GM12878 (cell line): ENCODE measurements around the gene KLF11. TPM values are rescaled to one million over a fixed set of nuclear protein-coding genes. Genes with fewer than 3 reads are reported as not detected.

Source experiments
- ATAC-seq: fragments of 200-7000 bp; cut with Tn5 transposase; 3 replicates; pipeline ENCODE4 v1.9.1; 2020; ENCODE audit warnings: mild to moderate bottlenecking, moderate library complexity
- BruUV-seq: library from RNA; stranded (reverse); fragments of 400-500 nt; replicated peaks from 2 replicates; lab custom pipeline; 2021; lab: Mats Ljungman, UMichigan
- CTCF ChIA-PET: fragments of 300-600 bp; sonication (Branson Sonifier 250); formaldehyde crosslinking; extraction: SDS; loops from one replicate; lab custom pipeline; 2021; ENCODE audit warnings: inconsistent platforms; lab: Yijun Ruan, JAX
- POLR2A ChIA-PET: fragments of 350-600 bp; formaldehyde crosslinking; extraction: SDS; loops from one replicate; lab custom pipeline; 2021; ENCODE audit warnings: inconsistent platforms; lab: Charles Lee
- RAD21 ChIA-PET: fragments of 300-600 bp; sonication (Branson Sonifier 250); formaldehyde crosslinking; loops from one replicate; lab custom pipeline; 2023; ENCODE audit warnings: antibody characterized with exemption; ENCODE audit not compliant: unreplicated experiment; lab: Charles Lee
- SMC1A ChIA-PET: fragments of 300-600 bp; sonication (Branson Sonifier 250); formaldehyde crosslinking; loops from one replicate; lab custom pipeline; 2023; ENCODE audit not compliant: unreplicated experiment, uncharacterized antibody; lab: Charles Lee
- DNase-seq: peaks from one replicate; pipeline ENCODE4 v3.0.0-alpha.2; 2011; ENCODE audit warnings: low read depth, low spot score
- FAIRE-seq: peaks from 3 replicates; lab custom pipeline; 2011; peaks lifted over from hg19 to GRCh38; lab: Jason Lieb, UNC
- H2AFZ ChIP-seq: 2 replicates; pipeline ENCODE4 v1.6.0; 2011; ENCODE audit warnings: low read depth, low read length, control low read depth; ENCODE audit not compliant: control insufficient read depth
- H3K27ac ChIP-seq: 2 replicates; pipeline ENCODE4 v1.5.1; 2011; ENCODE audit warnings: control low read depth; ENCODE audit not compliant: control insufficient read depth, insufficient read depth
- H3K27me3 ChIP-seq, 2 experiments: replicated peaks in 1 of 2; 2 replicates each; pipeline versions ENCODE4 v1.6.0 to v1.6.1; 2011; ENCODE audit warnings: low read length in 1 of 2; ENCODE audit not compliant: control insufficient read depth in 2 of 2, insufficient read depth in 2 of 2
- H3K36me3 ChIP-seq, 2 experiments: 2 replicates each; pipeline ENCODE4 v1.5.1; 2011; ENCODE audit warnings: low read length in 1 of 2; ENCODE audit not compliant: control insufficient read depth in 2 of 2, insufficient read depth in 2 of 2
- H3K4me1 ChIP-seq: 2 replicates; pipeline ENCODE4 v1.6.1; 2011; ENCODE audit warnings: mild to moderate bottlenecking, low read length, moderate library complexity, mixed read lengths; ENCODE audit not compliant: control insufficient read depth, insufficient read depth
- H3K4me2 ChIP-seq: 2 replicates; pipeline ENCODE4 v1.6.0; 2011; ENCODE audit warnings: control low read depth; ENCODE audit not compliant: control insufficient read depth, insufficient read depth
- H3K4me3 ChIP-seq: fragments of 200-600 bp; sonication (generic); 2 replicates; pipeline ENCODE4 v1.5.1; 2016
- H3K79me2 ChIP-seq: 2 replicates; pipeline ENCODE4 v1.6.0; 2011; ENCODE audit warnings: low read length; ENCODE audit not compliant: control insufficient read depth, insufficient read depth
- H3K9ac ChIP-seq: 2 replicates; pipeline ENCODE4 v1.8.0; 2011; ENCODE audit warnings: low read length, control low read depth, mixed read lengths; ENCODE audit not compliant: control insufficient read depth, insufficient read depth
- H3K9me3 ChIP-seq: replicated peaks from 3 replicates; pipeline ENCODE4 v1.5.1; 2011; ENCODE audit warnings: mild to moderate bottlenecking, low read length; ENCODE audit not compliant: control insufficient read depth, insufficient read depth
- H4K20me1 ChIP-seq: 2 replicates; pipeline ENCODE4 v1.6.0; 2011; ENCODE audit not compliant: control insufficient read depth, insufficient read depth
- IRF3 ChIP-seq: fragments of 450-650 bp; IDR thresholded peaks from 2 replicates; pipeline ENCODE4 v1.6.1; 2014; ENCODE audit warnings: mild to moderate bottlenecking
- KAT2A ChIP-seq: conservative IDR thresholded peaks from 2 replicates; pipeline ENCODE4 v1.6.1; 2011; ENCODE audit warnings: low read depth, low read length; ENCODE audit not compliant: control insufficient read depth
- MTA3 ChIP-seq: IDR thresholded peaks from 2 replicates; pipeline ENCODE4 v1.6.1; 2012; ENCODE audit warnings: low read length, inconsistent platforms, borderline replicate concordance
- SUPT20H ChIP-seq: IDR thresholded peaks from 2 replicates; pipeline ENCODE4 v1.6.1; 2011; ENCODE audit warnings: low read depth, mild to moderate bottlenecking, low read length, moderate library complexity, borderline replicate concordance; ENCODE audit not compliant: control insufficient read depth
- TAF1 ChIP-seq: IDR thresholded peaks from 2 replicates; pipeline ENCODE4 v1.6.1; 2011; ENCODE audit warnings: mild to moderate bottlenecking, low read depth, low read length, borderline replicate concordance
- TBL1XR1 ChIP-seq: IDR thresholded peaks from 2 replicates; pipeline ENCODE4 v1.6.1; 2012; ENCODE audit warnings: low read depth, low read length, improper control_type of control experiment
- TCF12 ChIP-seq: IDR thresholded peaks from 2 replicates; pipeline ENCODE4 v1.6.1; 2011; ENCODE audit warnings: low read depth, mild to moderate bottlenecking, low read length
- TCF3 ChIP-seq: IDR thresholded peaks from 2 replicates; pipeline ENCODE4 v1.6.1; 2012; ENCODE audit warnings: low read depth, mild to moderate bottlenecking, low read length, borderline replicate concordance; ENCODE audit not compliant: insufficient read depth
- ZNF207 ChIP-seq: fragments of 450-650 bp; IDR thresholded peaks from 2 replicates; pipeline ENCODE4 v1.6.1; 2014; ENCODE audit warnings: antibody characterized with exemption, mild to moderate bottlenecking, borderline replicate concordance
- ZNF24 ChIP-seq: fragments of 450-650 bp; IDR thresholded peaks from 2 replicates; pipeline ENCODE4 v1.6.1; 2017; ENCODE audit warnings: antibody characterized with exemption, mild to moderate bottlenecking
- WGBS: methylation state at CpG from one replicate; pipeline ENCODE4 v1.1.6; 2016; ENCODE audit warnings: low lambda C conversion rate; ENCODE audit not compliant: insufficient replicate concordance, insufficient coverage; ENCODE audit errors: missing lambda C conversion rate; 5-methylcytosine and 5-hydroxymethylcytosine counted together
- in situ Hi-C: fragments of 300-500 bp; cut with MboI; formaldehyde crosslinking; loops from 9 replicates; pipeline ENCODE4 v1.14.3; 2018; ENCODE audit warnings: mixed read lengths
- intact Hi-C: fragments of 100-400 bp; cut with micrococcal nuclease; formaldehyde crosslinking; loops from one replicate; pipeline ENCODE4 v1.14.2; 2022; ENCODE audit not compliant: unreplicated experiment
- polyA plus RNA-seq, 11 experiments: library from polyadenylated mRNA; depleted of rRNA in 4 of 11; unstranded in 6 of 11; stranded (reverse) in 5 of 11; fragments of >200 nt; fragmentation: Nextera tagmentation in 4 of 11; fragmentation: Illumina TruSeq in 1 of 11; extraction: Ambion mirVana in 4 of 11; extraction: Trizol in 1 of 11; gene quantifications; 1 replicate in 1 of 11; 2 replicates in 10 of 11; pipeline versions ENCODE4 v1.2.1 to v1.2.3, GENCODE V29; 2011 to 2016; ENCODE audit warnings: inconsistent platforms in 2 of 11, missing spikeins in 2 of 11, low read depth in 1 of 11
- total RNA-seq, 4 experiments: library from RNA; depleted of rRNA in 3 of 4; stranded (reverse); fragments of >200 nt in 3 of 4; fragmentation: Illumina TruSeq in 1 of 4; extraction: Trizol in 1 of 4; gene quantifications; 2 replicates each; pipeline versions ENCODE4 v1.2.1 to v1.2.3, GENCODE V29; 2013 to 2021
- TF ChIP-seq, protein P1 (sequence below): fragments of 450-650 bp; IDR thresholded peaks from 2 replicates; pipeline ENCODE4 v1.6.1; 2017; ENCODE audit warnings: mild to moderate bottlenecking, moderate library complexity

KLF11 gene
- total and polyA plus RNA-seq, 10 of the 15 experiments (the other 5 are each of a cell fraction or from before 2014, with no cell fraction given), result 0.03 to 0.54 (median 0.14) TPM; not detected in 1

DNA sequence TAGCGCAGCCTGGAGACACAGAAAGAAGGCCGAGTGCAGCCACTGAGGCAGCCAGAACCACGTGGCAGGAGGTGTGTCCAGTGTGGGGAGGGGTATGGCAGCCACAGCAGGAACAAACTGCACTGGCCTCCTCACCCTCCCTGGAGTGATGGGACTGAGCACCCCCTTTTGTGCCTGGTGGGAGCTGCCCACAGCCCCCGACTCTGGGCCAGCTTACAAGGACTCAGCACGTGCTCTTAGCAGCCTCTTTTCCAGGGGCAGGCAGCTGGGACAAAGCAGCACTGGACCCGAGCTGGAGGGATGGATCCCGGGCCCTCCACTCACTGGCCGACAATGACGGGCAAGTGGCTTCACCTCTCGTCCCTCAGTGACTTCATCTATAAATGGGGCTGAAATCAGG, 5.2 kb upstream of the KLF11 start:
- SMC1A ChIA-PET, result no interaction called here
- RAD21 ChIA-PET, result no interaction called here
- BruUV-seq, result no TSS peak
- H3K27me3 ChIP-seq, result peaks cover 0 to 7% of the 10 kb centered on the region in 2 experiments; a peak in 2 of 4 replicates
- no peaks in the 10 kb centered on the region for H4K20me1 ChIP-seq
- POLR2A ChIA-PET, result no interaction called here
- FAIRE-seq, result no peak
- H3K9me3 ChIP-seq, result no peaks in the 10 kb centered on the region; the same call in 2 of the 3 replicates
- in situ Hi-C loops, result no loop called here
- no peak for DNase-seq
- H3K79me2 ChIP-seq, result no peaks in the 10 kb centered on the region
- intact Hi-C loops, result no loop called here
- H3K9ac ChIP-seq, result no peak overlapping the region
- no peak overlapping the region for H2AFZ ChIP-seq
- WGBS, result 26% methylated on average over 10 of the region's 10 CpGs
- no peaks in the 10 kb centered on the region for H3K4me1 ChIP-seq
- no peak overlapping the region for H3K4me2 ChIP-seq
- no peak overlapping the region for H3K4me3 ChIP-seq
- H3K36me3 ChIP-seq, result no peaks in the 10 kb centered on the region
- CTCF ChIA-PET, result interaction anchor here (0.7 to 6.9 kb wide), 4 partner anchors 9 to 76 kb away, joined by 3 to 45 read pairs (median 4); no protein-coding TSS in a partner anchor
- H3K27ac ChIP-seq, result no peak overlapping the region
- TF ChIP-seq TAF1 (no peak), MTA3 (no peak), IRF3 (no peak), ZNF24 (no peak), TBL1XR1 (no peak), KAT2A (no peak), SUPT20H (no peak), TCF3 (no peak), TCF12 (no peak), ZNF207 (no peak)
- TF ChIP-seq, protein P1, sequence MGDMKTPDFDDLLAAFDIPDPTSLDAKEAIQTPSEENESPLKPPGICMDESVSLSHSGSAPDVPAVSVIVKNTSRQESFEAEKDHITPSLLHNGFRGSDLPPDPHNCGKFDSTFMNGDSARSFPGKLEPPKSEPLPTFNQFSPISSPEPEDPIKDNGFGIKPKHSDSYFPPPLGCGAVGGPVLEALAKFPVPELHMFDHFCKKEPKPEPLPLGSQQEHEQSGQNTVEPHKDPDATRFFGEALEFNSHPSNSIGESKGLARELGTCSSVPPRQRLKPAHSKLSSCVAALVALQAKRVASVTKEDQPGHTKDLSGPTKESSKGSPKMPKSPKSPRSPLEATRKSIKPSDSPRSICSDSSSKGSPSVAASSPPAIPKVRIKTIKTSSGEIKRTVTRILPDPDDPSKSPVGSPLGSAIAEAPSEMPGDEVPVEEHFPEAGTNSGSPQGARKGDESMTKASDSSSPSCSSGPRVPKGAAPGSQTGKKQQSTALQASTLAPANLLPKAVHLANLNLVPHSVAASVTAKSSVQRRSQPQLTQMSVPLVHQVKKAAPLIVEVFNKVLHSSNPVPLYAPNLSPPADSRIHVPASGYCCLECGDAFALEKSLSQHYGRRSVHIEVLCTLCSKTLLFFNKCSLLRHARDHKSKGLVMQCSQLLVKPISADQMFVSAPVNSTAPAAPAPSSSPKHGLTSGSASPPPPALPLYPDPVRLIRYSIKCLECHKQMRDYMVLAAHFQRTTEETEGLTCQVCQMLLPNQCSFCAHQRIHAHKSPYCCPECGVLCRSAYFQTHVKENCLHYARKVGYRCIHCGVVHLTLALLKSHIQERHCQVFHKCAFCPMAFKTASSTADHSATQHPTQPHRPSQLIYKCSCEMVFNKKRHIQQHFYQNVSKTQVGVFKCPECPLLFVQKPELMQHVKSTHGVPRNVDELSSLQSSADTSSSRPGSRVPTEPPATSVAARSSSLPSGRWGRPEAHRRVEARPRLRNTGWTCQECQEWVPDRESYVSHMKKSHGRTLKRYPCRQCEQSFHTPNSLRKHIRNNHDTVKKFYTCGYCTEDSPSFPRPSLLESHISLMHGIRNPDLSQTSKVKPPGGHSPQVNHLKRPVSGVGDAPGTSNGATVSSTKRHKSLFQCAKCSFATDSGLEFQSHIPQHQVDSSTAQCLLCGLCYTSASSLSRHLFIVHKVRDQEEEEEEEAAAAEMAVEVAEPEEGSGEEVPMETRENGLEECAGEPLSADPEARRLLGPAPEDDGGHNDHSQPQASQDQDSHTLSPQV, result no peak
- ATAC-seq, result no peak
